Measurements from ENCODE around the gene METTL1. TPM values are rescaled to one million over a fixed set of nuclear protein-coding genes. Genes with fewer than 3 reads are reported as not detected.

Gene METTL1
- total RNA-seq, 1 experiment from 2014 or later = 17.9 TPM

DNA sequence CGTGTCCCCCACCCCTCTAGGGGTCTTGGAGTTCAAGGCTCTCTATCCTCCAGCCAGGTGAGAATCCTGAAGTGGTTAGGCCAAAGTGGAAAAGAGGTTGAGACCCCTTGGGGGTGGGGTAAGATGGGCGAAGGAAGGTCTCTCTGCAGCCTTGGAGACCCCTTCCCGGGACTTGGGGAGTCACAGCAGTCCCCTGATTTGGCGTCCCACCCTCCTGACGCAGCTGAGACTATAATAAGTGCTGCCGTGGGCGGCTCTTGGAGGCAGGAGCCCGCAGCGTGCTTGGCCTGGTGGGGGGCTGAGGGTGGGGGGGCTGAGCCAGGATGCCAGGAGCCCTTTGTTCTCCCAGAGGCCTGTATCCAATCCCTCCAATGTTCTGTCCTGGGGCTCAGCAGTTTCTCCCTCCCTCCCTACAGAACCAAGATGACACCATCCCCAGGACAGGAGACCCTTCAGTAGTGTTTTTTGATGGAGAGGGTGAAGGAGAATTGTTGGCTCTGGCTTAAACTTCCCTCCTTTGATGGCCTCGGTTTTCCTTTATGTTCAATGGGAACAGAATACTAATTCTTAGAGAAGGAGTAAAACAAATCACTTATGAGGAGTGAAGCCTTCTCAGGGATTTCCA lies 31.9 kb downstream of the METTL1 start:
- H3K9me3 ChIP-seq (ENCODE audit: insufficient read depth, low read depth) = no peaks in the 10 kb centered on the region
- no peaks in the 10 kb centered on the region for H4K20me1 ChIP-seq (ENCODE audit: insufficient read depth)
- no peak for TF ChIP-seq EZH2 (IDR thresholded peaks at IDR 0.05; ENCODE audit: low read depth)
- TF ChIP-seq, protein P1, sequence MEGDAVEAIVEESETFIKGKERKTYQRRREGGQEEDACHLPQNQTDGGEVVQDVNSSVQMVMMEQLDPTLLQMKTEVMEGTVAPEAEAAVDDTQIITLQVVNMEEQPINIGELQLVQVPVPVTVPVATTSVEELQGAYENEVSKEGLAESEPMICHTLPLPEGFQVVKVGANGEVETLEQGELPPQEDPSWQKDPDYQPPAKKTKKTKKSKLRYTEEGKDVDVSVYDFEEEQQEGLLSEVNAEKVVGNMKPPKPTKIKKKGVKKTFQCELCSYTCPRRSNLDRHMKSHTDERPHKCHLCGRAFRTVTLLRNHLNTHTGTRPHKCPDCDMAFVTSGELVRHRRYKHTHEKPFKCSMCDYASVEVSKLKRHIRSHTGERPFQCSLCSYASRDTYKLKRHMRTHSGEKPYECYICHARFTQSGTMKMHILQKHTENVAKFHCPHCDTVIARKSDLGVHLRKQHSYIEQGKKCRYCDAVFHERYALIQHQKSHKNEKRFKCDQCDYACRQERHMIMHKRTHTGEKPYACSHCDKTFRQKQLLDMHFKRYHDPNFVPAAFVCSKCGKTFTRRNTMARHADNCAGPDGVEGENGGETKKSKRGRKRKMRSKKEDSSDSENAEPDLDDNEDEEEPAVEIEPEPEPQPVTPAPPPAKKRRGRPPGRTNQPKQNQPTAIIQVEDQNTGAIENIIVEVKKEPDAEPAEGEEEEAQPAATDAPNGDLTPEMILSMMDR (conservative IDR thresholded peaks at IDR 0.05) = no peak
- H3K27me3 ChIP-seq (ENCODE audit: insufficient read depth, low read depth) = peaks cover 14% of the 10 kb centered on the region
- ChIA-PET POLR2A (ENCODE audit: unreplicated experiment) (no interaction called here), CTCF (interaction anchor here (1.0 kb wide), 1 partner anchor 281 kb away, joined by 3 read pairs; the partner anchor contains the start of gene GLI1)
- no peak overlapping the region for H3K27ac ChIP-seq
- intact Hi-C loops (cut with micrococcal nuclease; ENCODE audit: unreplicated experiment) = no loop called here
- H3K9me2 ChIP-seq (ENCODE audit: insufficient read depth) = no peaks in the 10 kb centered on the region
- H3K4me1 ChIP-seq (replicated peaks; ENCODE audit: insufficient read depth) = peaks cover 8% of the 10 kb centered on the region; the same call in 1 of the 2 replicates
- no peaks in the 10 kb centered on the region for H3K79me2 ChIP-seq (ENCODE audit: low read depth)
- H3F3A ChIP-seq (ENCODE audit: insufficient read depth, low read depth) = peaks cover 9% of the 10 kb centered on the region; the same call in 1 of the 2 replicates
- DNase-seq = no peak
- no TSS peak for BruUV-seq (replicated peaks)
- H2AFZ ChIP-seq = no peak overlapping the region
- H3K4me3 ChIP-seq = no peak overlapping the region
- H3K4me2 ChIP-seq = no peak overlapping the region
- no peaks in the 10 kb centered on the region for H3K36me3 ChIP-seq (ENCODE audit: low read depth)

DNA sequence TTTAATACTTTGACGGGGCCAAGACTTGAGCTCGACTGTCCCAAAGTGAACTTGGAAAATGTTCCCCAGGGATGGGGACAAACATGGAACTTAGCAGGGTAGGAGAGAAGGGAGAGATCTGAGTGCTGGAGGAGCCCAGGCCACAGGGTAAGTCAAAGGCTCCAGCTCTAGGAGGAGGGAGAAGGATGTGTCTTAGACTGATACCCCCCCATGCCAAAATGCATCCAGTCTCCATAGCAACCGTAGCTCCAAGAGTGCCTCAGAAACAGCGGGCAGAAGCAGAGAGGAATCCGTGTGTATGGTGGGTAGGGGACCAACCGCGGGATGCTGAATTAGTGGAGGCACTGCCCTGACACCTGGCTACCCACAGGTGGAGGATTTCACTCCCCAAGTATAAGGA lies 32.5 kb downstream of the METTL1 start:
- intact Hi-C loops (cut with micrococcal nuclease; ENCODE audit: unreplicated experiment) = no loop called here
- no peak overlapping the region for H3K4me2 ChIP-seq
- POLR2A ChIA-PET (ENCODE audit: unreplicated experiment) = interaction anchor here (0.7 kb wide), 1 partner anchor 12 kb away, joined by 10 read pairs; no protein-coding TSS in a partner anchor
- H3K27me3 ChIP-seq (ENCODE audit: insufficient read depth, low read depth) = peaks cover 14% of the 10 kb centered on the region
- no peak overlapping the region for H3K4me3 ChIP-seq
- TF ChIP-seq, protein P1 (conservative IDR thresholded peaks at IDR 0.05) = no peak
- no peak for TF ChIP-seq EZH2 (IDR thresholded peaks at IDR 0.05; ENCODE audit: low read depth)
- H2AFZ ChIP-seq = no peak overlapping the region
- DNase-seq = no peak
- H3K4me1 ChIP-seq (replicated peaks; ENCODE audit: insufficient read depth) = peaks cover 8% of the 10 kb centered on the region; the same call in 1 of the 2 replicates
- no peaks in the 10 kb centered on the region for H4K20me1 ChIP-seq (ENCODE audit: insufficient read depth)
- CTCF ChIA-PET = interaction anchor here (1.0 kb wide), 1 partner anchor 280 kb away, joined by 3 read pairs; the partner anchor contains the start of gene GLI1
- H3K9me2 ChIP-seq (ENCODE audit: insufficient read depth) = no peaks in the 10 kb centered on the region
- H3K9me3 ChIP-seq (ENCODE audit: insufficient read depth, low read depth) = no peaks in the 10 kb centered on the region
- no peaks in the 10 kb centered on the region for H3K79me2 ChIP-seq (ENCODE audit: low read depth)
- H3K27ac ChIP-seq = no peak overlapping the region
- H3F3A ChIP-seq (ENCODE audit: insufficient read depth, low read depth) = peaks cover 9% of the 10 kb centered on the region; the same call in 1 of the 2 replicates
- no TSS peak for BruUV-seq (replicated peaks)
- H3K36me3 ChIP-seq (ENCODE audit: low read depth) = no peaks in the 10 kb centered on the region

DNA sequence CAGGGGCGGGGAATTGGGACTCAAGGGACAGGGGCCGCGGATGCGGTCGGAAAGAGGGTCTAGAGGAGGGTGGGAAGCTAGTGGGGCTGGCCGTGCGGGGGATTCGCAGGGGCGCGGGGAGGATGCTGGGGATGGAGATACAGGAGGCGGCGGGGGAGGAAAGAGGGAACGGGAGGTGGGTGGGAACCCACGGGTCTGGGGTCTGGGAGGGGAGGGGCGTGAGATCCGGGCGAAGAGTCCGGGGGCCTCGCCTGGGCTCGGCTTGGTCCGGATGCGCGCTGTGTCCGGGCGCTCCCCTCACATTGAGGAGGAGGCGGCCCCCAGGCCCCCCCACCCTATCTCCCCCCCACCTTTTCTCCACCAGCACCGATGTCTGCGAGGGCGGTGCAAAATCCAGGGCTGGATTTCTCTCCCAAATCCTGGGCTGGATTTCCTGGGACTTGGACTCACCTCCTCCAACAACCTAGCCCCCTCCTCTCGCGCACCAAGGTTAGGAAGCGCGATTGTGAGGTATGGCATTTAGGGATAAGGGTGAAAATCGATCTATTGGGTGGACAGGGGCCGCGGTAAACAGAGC lies 33.2 kb downstream of the METTL1 start, which contains the start of gene AGAP2:
Gene AGAP2, minus strand, starts transcription at position 82 of the 577 bp plus-strand sequence. CDS start 496 bp downstream, outside the sequence.
- Histone ChIP-seq H3K27ac (no peak within 1 kb of the TSS), H3K9me2 (ENCODE audit: insufficient read depth) (no peaks in the 10 kb centered on the region), H3K36me3 (ENCODE audit: low read depth) (no peaks in the 10 kb centered on the region), H3K4me2 (no peak within 1 kb of the TSS), H3K4me3 (no peak within 1 kb of the TSS), H3F3A (ENCODE audit: insufficient read depth, low read depth) (peaks cover 7% of the 10 kb centered on the region; the same call in 1 of the 2 replicates), H3K9me3 (ENCODE audit: insufficient read depth, low read depth) (no peaks in the 10 kb centered on the region), H4K20me1 (ENCODE audit: insufficient read depth) (no peaks in the 10 kb centered on the region), H2AFZ (no peak within 1 kb of the TSS), H3K27me3 (ENCODE audit: insufficient read depth, low read depth) (peaks cover 14% of the 10 kb centered on the region), H3K4me1 (replicated peaks; ENCODE audit: insufficient read depth) (peaks cover 2% of the 10 kb centered on the region; the same call in 1 of the 2 replicates), H3K79me2 (ENCODE audit: low read depth) (no peaks in the 10 kb centered on the region)
- ChIA-PET CTCF (interaction anchor here (1.0 kb wide), 1 partner anchor 280 kb away, joined by 3 read pairs; the partner anchor contains the start of gene GLI1), POLR2A (ENCODE audit: unreplicated experiment) (interaction anchor here (0.7 kb wide), 1 partner anchor 13 kb away, joined by 10 read pairs; no protein-coding TSS in a partner anchor)
- TF ChIP-seq, protein P1 (conservative IDR thresholded peaks at IDR 0.05) = no peak
- TF ChIP-seq EZH2 (IDR thresholded peaks at IDR 0.05; ENCODE audit: low read depth) = no peak
- no peak for DNase-seq
- intact Hi-C loops (cut with micrococcal nuclease; ENCODE audit: unreplicated experiment) = no loop called here
- BruUV-seq (replicated peaks) = no TSS peak

Data from PC-9 (cell line).